Measurements from ENCODE around the gene REEP5. TPM values are rescaled to one million over a fixed set of nuclear protein-coding genes. Genes with fewer than 3 reads are reported as not detected.

The REEP5 gene
- total and polyA plus RNA-seq, 2 of the 13 experiments (the other 11 are each of a cell fraction or from before 2014, with no cell fraction given), result 49.4 to 239 TPM

- TF ChIP-seq HMGXB3 (CRISPR knock-in tag; IDR thresholded peaks at IDR 0.05; ENCODE audit: borderline replicate concordance) (no peak), ZNF879 (CRISPR knock-in tag; IDR thresholded peaks at IDR 0.05) (no peak), SALL2 (CRISPR knock-in tag; IDR thresholded peaks at IDR 0.05) (peak; percentile 59), REXO4 (CRISPR knock-in tag; IDR thresholded peaks at IDR 0.05; ENCODE audit: borderline replicate concordance) (peak; percentile 20; the same call in 1 of the 2 replicates), IKZF4 (CRISPR knock-in tag; IDR thresholded peaks at IDR 0.05; ENCODE audit: borderline replicate concordance, low read depth, not compliant biosample characterization) (peak; percentile 60), KDM4B (CRISPR knock-in tag; IDR thresholded peaks at IDR 0.05) (peak; percentile 82), ZNF383 (CRISPR knock-in tag; IDR thresholded peaks at IDR 0.05; ENCODE audit: borderline replicate concordance) (no peak), ZNF788 (CRISPR knock-in tag; IDR thresholded peaks at IDR 0.05; ENCODE audit: borderline replicate concordance) (peak; percentile 80; the same call in 1 of the 2 replicates), IRX3 (CRISPR knock-in tag; IDR thresholded peaks at IDR 0.05; ENCODE audit: borderline replicate concordance, low read depth) (no peak), HNF4G (IDR thresholded peaks at IDR 0.05; ENCODE audit: borderline replicate concordance, low read depth, low read length) (no peak), HNF4G (CRISPR knock-in tag; IDR thresholded peaks at IDR 0.05; ENCODE audit: borderline replicate concordance, low read depth) (peak; percentile 47; the same call in 1 of the 2 replicates), RXRA (CRISPR knock-in tag; IDR thresholded peaks at IDR 0.05) (peak; percentile 8; the same call in 1 of the 2 replicates), GATAD1 (CRISPR knock-in tag; IDR thresholded peaks at IDR 0.05) (peak; percentile 25; the same call in 1 of the 2 replicates), PCBP1 (IDR thresholded peaks at IDR 0.05; ENCODE audit: borderline replicate concordance, low read depth, low read length) (no peak), TFAP4 (IDR thresholded peaks at IDR 0.05; ENCODE audit: borderline replicate concordance, low read depth) (no peak), REL (CRISPR knock-in tag; conservative IDR thresholded peaks at IDR 0.05) (0 out of 2 replicates have a peak, but pooled peaks have one; percentile 52)
- TF ChIP-seq, protein P1, sequence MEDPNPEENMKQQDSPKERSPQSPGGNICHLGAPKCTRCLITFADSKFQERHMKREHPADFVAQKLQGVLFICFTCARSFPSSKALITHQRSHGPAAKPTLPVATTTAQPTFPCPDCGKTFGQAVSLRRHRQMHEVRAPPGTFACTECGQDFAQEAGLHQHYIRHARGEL (CRISPR knock-in tag; IDR thresholded peaks at IDR 0.05), result 0 out of 2 replicates have a peak, but pooled peaks have one; percentile 29
- TF ChIP-seq, protein P2, sequence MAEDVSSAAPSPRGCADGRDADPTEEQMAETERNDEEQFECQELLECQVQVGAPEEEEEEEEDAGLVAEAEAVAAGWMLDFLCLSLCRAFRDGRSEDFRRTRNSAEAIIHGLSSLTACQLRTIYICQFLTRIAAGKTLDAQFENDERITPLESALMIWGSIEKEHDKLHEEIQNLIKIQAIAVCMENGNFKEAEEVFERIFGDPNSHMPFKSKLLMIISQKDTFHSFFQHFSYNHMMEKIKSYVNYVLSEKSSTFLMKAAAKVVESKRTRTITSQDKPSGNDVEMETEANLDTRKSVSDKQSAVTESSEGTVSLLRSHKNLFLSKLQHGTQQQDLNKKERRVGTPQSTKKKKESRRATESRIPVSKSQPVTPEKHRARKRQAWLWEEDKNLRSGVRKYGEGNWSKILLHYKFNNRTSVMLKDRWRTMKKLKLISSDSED (CRISPR knock-in tag; IDR thresholded peaks at IDR 0.05), result no peak; the same call in 1 of the 2 replicates
- TF ChIP-seq, protein P3, sequence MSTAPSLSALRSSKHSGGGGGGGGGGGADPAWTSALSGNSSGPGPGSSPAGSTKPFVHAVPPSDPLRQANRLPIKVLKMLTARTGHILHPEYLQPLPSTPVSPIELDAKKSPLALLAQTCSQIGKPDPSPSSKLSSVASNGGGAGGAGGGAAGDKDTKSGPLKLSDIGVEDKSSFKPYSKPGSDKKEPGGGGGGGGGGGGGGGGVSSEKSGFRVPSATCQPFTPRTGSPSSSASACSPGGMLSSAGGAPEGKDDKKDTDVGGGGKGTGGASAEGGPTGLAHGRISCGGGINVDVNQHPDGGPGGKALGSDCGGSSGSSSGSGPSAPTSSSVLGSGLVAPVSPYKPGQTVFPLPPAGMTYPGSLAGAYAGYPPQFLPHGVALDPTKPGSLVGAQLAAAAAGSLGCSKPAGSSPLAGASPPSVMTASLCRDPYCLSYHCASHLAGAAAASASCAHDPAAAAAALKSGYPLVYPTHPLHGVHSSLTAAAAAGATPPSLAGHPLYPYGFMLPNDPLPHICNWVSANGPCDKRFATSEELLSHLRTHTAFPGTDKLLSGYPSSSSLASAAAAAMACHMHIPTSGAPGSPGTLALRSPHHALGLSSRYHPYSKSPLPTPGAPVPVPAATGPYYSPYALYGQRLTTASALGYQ (CRISPR knock-in tag; IDR thresholded peaks at IDR 0.05), result no peak
Measured at GRCh38 chr5:112921833-112922817, at the start of gene REEP5 (continued).
